ENCODE results near the gene AKR1A1. TPM values are rescaled to one million over a fixed set of nuclear protein-coding genes. Genes with fewer than 3 reads are reported as not detected.

AKR1A1 gene
- polyA plus RNA-seq, 3 donors, result 219 to 245 (median 219) TPM

DNA sequence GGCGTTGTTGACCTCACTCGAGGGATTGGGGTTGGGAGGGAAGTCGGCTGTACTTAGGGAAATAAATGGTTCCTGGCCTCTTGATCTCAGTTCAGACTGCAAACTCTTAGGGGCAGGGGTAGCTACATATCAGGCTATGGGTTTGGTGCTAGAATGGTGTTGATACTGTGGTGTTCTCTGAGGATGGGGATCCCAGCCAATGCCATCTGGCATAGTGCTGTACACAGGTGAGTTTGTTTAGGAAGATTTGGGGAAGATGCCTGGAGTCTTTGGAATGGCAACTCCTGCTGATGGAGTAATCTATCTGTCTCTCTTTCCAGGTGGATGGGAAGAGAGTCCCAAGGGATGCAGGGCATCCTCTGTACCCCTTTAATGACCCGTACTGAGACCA lies 18.9 kb downstream of the AKR1A1 start:
- Histone ChIP-seq H3K36me3 (replicated peaks in 1 of 2; ENCODE audit: control insufficient read depth in 1 of 2, insufficient read depth in 2 of 2, low read length in 2 of 2) (peaks cover 55 to 66% of the 10 kb centered on the region in 2 donors), H3K4me2 (replicated peaks; ENCODE audit: extremely low read depth, low read length, poor library complexity, severe bottlenecking) (no peak overlapping the region), H3K79me2 (ENCODE audit: insufficient read depth, low read length) (no peaks in the 10 kb centered on the region), H2AFZ (ENCODE audit: insufficient read depth, low read depth, low read length, poor library complexity, severe bottlenecking) (no peak overlapping the region), H3K9ac (ENCODE audit: insufficient read depth, low read length, poor library complexity, severe bottlenecking) (no peak overlapping the region), H3K4me3 (replicated peaks in 1 of 3; ENCODE audit: low read depth in 2 of 3, low read length in 3 of 3) (no peak overlapping the region), H3K27me3 (ENCODE audit: control insufficient read depth in 2 of 2, insufficient read depth in 2 of 2, low read length in 2 of 2) (no peaks in the 10 kb centered on the region), H3K27ac (ENCODE audit: low read depth in 1 of 2, low read length in 2 of 2) (peak overlapping the region in 1 of 2 donors; percentile 56), H3K9me3 (replicated peaks in 1 of 2; ENCODE audit: control insufficient read depth in 1 of 2, insufficient read depth in 1 of 2, low read length in 2 of 2) (no peaks in the 10 kb centered on the region), H4K20me1 (ENCODE audit: insufficient read depth, low read length) (peaks cover 37% of the 10 kb centered on the region), H3K4me1 (ENCODE audit: control insufficient read depth in 1 of 2, insufficient read depth in 2 of 2, low read length in 2 of 2) (peaks cover 4 to 6% of the 10 kb centered on the region in 2 donors)
- Mint-ChIP-seq H3K36me3 (peaks cover 52 to 69% of the 10 kb centered on the region in 2 donors), H3K27me3 (ENCODE audit: low read depth in 3 of 3) (peaks cover 0 to 1% (median 0%) of the 10 kb centered on the region in 3 donors), H3K4me1 (peaks cover 11% of the 10 kb centered on the region), H3K4me3 (no peak overlapping the region), H3K9me3 (no peaks in the 10 kb centered on the region), H3K27ac (peak overlapping the region in 6 of 7 donors; percentile 3 to 87 (median 46))
- WGBS (ENCODE audit: insufficient coverage), result 90% methylated on average over 3 of the region's 4 CpGs
- intact Hi-C loops (cut with micrococcal nuclease), result no loop called here
- no peak for DNase-seq
- TF ChIP-seq, protein P1, sequence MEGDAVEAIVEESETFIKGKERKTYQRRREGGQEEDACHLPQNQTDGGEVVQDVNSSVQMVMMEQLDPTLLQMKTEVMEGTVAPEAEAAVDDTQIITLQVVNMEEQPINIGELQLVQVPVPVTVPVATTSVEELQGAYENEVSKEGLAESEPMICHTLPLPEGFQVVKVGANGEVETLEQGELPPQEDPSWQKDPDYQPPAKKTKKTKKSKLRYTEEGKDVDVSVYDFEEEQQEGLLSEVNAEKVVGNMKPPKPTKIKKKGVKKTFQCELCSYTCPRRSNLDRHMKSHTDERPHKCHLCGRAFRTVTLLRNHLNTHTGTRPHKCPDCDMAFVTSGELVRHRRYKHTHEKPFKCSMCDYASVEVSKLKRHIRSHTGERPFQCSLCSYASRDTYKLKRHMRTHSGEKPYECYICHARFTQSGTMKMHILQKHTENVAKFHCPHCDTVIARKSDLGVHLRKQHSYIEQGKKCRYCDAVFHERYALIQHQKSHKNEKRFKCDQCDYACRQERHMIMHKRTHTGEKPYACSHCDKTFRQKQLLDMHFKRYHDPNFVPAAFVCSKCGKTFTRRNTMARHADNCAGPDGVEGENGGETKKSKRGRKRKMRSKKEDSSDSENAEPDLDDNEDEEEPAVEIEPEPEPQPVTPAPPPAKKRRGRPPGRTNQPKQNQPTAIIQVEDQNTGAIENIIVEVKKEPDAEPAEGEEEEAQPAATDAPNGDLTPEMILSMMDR (IDR thresholded peaks at IDR 0.05), result no peak

DNA sequence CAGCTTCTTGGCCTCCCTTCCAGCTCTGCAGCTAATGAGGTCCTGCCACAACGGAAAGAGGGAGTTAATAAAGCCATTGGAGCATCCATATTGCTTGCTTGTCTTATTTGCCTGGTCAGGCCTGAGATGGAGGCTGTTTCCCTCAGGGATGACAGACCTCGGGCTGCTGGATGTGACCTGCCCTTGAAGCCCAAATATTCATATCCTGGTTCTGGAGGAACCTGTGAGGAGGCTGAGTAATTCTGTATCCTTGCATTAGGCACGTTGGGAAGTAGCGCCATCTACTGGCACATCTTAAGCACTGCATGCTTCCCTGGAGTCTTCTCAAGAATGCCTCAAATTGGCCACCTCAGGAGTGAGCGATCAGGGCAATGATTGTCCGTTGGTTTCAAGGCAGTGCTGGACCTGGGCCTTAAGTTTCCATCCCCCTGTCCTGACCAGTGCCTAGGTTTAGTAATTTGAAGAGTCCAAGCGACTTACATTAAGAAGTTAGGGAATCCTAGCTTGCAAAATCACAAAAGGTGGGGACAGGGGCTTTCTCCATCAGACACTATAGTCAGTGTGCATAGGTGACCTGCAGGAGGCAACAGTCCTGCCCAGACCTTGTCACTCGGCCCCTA lies 19.4 kb downstream of the AKR1A1 start:
- Mint-ChIP-seq H3K27me3 (ENCODE audit: low read depth in 3 of 3) (peaks cover 0 to 1% (median 0%) of the 10 kb centered on the region in 3 donors), H3K4me3 (no peak overlapping the region), H3K9me3 (no peaks in the 10 kb centered on the region), H3K27ac (peak overlapping the region in 4 of 7 donors; percentile 3 to 81 (median 44)), H3K4me1 (peaks cover 11% of the 10 kb centered on the region), H3K36me3 (peaks cover 52 to 65% of the 10 kb centered on the region in 2 donors)
- DNase-seq, result peak; percentile 69 to 82 (median 81)
- peaks cover 55 to 66% of the 10 kb centered on the region in 2 donors for H3K36me3 ChIP-seq (replicated peaks in 1 of 2; ENCODE audit: control insufficient read depth in 1 of 2, insufficient read depth in 2 of 2, low read length in 2 of 2)
- WGBS (ENCODE audit: insufficient coverage), result 21% methylated on average over 4 of the region's 8 CpGs
- no peak overlapping the region for H3K4me2 ChIP-seq (replicated peaks; ENCODE audit: extremely low read depth, low read length, poor library complexity, severe bottlenecking)
- H3K9ac ChIP-seq (ENCODE audit: insufficient read depth, low read length, poor library complexity, severe bottlenecking), result no peak overlapping the region
- TF ChIP-seq, protein P1 (IDR thresholded peaks at IDR 0.05), result peak; percentile 94
- intact Hi-C loops (cut with micrococcal nuclease), result loop anchor here (1.0 to 10.0 kb wide), 4 partner anchors 19 to 225 kb away; partner anchors contain the start of genes AKR1A1 (in 1 of the 2), MUTYH (in 1 of the 2) and TOE1 (in 1 of the 2)
- no peaks in the 10 kb centered on the region for H3K79me2 ChIP-seq (ENCODE audit: insufficient read depth, low read length)
- no peak overlapping the region for H2AFZ ChIP-seq (ENCODE audit: insufficient read depth, low read depth, low read length, poor library complexity, severe bottlenecking)
- no peak overlapping the region for H3K4me3 ChIP-seq (replicated peaks in 1 of 3; ENCODE audit: low read depth in 2 of 3, low read length in 3 of 3)
- H3K27ac ChIP-seq (ENCODE audit: low read depth in 1 of 2, low read length in 2 of 2), result peak overlapping the region in 1 of 2 donors; percentile 56
- no peaks in the 10 kb centered on the region for H3K9me3 ChIP-seq (replicated peaks in 1 of 2; ENCODE audit: control insufficient read depth in 1 of 2, insufficient read depth in 1 of 2, low read length in 2 of 2)
- H3K4me1 ChIP-seq (ENCODE audit: control insufficient read depth in 1 of 2, insufficient read depth in 2 of 2, low read length in 2 of 2), result peaks cover 4 to 6% of the 10 kb centered on the region in 2 donors
- H3K27me3 ChIP-seq (ENCODE audit: control insufficient read depth in 2 of 2, insufficient read depth in 2 of 2, low read length in 2 of 2), result no peaks in the 10 kb centered on the region
- peaks cover 37% of the 10 kb centered on the region for H4K20me1 ChIP-seq (ENCODE audit: insufficient read depth, low read length)
